SH-SY5Y (cell line): ENCODE measurements around the gene FNDC11.

Experiments
- GATA2 ChIP-seq: IDR thresholded peaks from 2 replicates; pipeline ENCODE4 v1.6.1; 2011; ENCODE audit warnings: mild to moderate bottlenecking, low read depth, low read length
- GATA3 ChIP-seq: IDR thresholded peaks from 2 replicates; pipeline ENCODE4 v1.6.1; 2011; ENCODE audit warnings: low read depth, mild to moderate bottlenecking, low read length, moderate library complexity

Gene FNDC11

GRCh38 chr20:63551068-63551467 lies 2.9 kb upstream of the FNDC11 start:
- TF ChIP-seq GATA3, result no peak
- no peak for TF ChIP-seq GATA2

GRCh38 chr20:63552481-63553249 lies 1.3 kb upstream of the FNDC11 start:
- no peak for TF ChIP-seq GATA3
- no peak for TF ChIP-seq GATA2

- TF ChIP-seq GATA2 (no peak), GATA3 (no peak)
Measured at GRCh38 chr20:63553251-63553932, 567 bp upstream of the FNDC11 start.

- TF ChIP-seq GATA2, result no peak
- TF ChIP-seq GATA3, result no peak
Measured at GRCh38 chr20:63554361-63555278, 661 bp downstream of the FNDC11 start.

- no peak for TF ChIP-seq GATA2
- no peak for TF ChIP-seq GATA3
Measured at GRCh38 chr20:63555661-63556381, 1.9 kb downstream of the FNDC11 start.

GRCh38 chr20:63556873-63557478 lies 3.0 kb downstream of the FNDC11 start:
- TF ChIP-seq GATA2 (no peak), GATA3 (no peak)

- no peak for TF ChIP-seq GATA2
- no peak for TF ChIP-seq GATA3
Measured at GRCh38 chr20:63557481-63557891, 3.5 kb downstream of the FNDC11 start.

- TF ChIP-seq GATA2 (no peak), GATA3 (no peak)
Measured at GRCh38 chr20:63558804-63559484, 5.0 kb downstream of the FNDC11 start.

GRCh38 chr20:63560333-63560805 lies 6.4 kb downstream of the FNDC11 start:
- TF ChIP-seq GATA3 (no peak), GATA2 (no peak)

- no peak for TF ChIP-seq GATA3
- no peak for TF ChIP-seq GATA2
Measured at GRCh38 chr20:63560856-63561609, 7.1 kb downstream of the FNDC11 start.

- no peak for TF ChIP-seq GATA2
- no peak for TF ChIP-seq GATA3
Measured at GRCh38 chr20:63561624-63562396, 7.9 kb downstream of the FNDC11 start.
